ENCODE data around the gene RPS6KL1.

The RPS6KL1 gene

DNA sequence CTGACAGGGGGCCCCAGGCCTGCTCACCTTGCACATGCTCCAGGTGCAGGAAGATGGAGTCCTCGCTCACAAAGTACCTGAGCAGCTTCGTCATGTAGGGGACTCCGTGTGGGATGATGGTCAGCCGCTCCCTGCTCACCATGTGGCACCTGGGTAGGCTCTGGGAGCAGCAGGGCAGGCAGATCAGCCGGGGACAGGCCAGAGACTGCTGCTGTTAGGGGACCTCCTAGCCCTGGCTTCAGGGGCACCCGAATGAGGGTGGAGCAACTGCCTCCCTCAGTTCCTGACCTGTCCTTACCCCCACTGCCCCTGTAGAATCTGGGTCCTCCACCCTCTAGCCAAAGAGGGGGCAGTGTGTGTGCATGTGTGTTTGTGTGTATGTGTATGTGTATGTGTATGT, 11.8 kb downstream of the RPS6KL1 start:
- DNase-seq: no peak

DNA sequence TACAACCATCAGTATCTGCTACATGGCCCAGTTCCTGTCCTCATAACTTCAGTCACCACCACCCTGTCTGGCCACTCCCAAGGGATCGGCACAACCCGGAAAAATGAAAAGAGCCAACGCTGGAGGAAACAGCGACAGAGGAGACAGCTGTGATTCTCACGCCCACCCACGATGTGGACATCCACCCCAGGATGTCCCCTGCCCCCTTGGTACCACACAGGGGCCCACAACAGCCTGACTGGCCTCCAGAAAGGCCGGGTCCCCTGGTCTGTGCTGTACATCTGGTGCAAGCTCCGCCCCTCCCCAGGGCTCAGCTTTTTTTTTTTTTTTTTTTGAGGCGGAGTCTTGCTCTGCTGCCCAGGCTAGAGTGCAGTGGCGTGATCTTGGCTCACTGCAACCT, 12.5 kb downstream of the RPS6KL1 start:
- no peak for DNase-seq

DNA sequence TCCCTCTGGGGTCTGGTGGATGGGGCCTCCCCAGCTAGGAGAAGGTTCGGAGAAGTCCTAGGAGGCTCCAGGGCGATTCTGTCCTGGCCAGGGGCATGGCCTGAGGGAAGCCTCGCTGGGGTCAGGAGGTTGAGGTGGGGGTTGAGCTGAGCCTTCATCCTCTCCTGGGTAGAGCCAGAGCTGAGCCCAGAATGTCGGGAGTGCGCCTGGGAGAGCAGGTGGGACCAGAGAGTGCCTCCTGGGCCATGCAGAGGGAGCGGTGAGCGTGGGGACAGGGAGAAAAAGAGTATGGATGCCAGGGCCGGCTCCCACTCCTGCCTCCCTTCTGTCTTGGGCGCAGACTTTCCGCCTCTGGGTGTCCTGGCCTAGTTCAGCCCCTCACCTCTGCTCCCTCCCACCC, 13.1 kb downstream of the RPS6KL1 start:
- no peak for DNase-seq

DNA sequence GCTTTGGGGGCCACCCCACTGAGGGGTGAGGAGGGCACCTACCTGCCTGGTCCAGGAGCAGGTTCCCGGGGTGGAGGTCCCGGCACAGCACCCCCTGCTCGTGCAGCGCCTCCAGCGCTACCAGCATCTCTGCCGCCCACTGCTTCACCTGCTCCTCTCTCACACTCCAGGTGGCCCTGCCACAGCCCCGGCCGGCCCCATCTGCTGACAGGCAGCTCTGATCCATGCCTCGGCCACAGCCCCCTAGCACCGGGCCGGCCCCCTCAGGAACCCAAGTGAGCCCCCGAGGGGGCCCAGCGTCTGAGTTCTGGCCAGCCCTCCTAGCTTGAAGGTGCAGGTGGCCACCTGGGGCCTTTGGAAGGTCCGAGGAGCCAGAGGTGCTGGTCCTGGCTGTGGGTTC, 13.6 kb downstream of the RPS6KL1 start:
- DNase-seq: no peak

DNA sequence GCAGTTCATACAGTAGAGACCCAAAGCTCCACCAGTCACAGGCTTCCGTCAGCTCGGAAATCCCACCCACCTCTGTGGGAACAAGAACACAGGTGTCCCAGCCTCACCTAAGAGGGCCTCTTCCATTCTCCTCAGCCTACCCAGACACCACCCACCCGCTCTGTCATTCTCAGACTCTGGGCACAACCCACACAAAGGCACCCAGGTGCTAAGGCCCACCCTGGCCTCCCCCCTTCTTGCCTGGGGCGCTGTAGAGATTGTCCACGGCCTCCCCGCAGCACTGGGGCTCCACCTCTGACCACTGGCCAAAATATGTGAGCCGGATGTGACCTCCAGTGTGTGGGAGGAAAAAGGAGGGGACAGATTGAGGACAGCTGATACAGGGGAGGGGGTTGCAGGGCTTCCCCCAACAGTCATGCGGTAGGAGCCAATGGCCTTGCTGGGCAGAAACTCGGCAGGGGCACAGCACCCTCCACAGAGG, 14.2 kb downstream of the RPS6KL1 start:
- DNase-seq: no peak

DNA sequence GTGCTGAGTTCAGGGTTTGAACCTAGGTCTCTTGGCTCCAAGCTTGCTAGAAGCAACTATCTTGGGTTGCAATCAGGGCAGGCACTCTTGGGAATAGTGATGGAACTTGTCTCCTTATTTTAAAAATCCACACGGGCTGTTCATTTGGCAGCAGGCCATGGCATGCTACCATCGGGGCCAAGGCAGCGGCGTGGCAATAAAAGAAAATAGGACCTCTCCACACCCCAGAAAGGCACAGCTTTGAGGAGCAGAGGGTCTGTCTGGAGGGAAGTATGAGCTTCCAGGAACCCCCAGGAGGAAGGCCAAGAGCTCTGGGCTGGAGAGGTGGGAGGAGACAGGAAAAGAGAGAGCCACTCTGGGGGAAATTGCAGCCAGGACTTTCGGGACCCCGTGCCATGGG, 15.3 kb downstream of the RPS6KL1 start:
- no peak for DNase-seq

DNA sequence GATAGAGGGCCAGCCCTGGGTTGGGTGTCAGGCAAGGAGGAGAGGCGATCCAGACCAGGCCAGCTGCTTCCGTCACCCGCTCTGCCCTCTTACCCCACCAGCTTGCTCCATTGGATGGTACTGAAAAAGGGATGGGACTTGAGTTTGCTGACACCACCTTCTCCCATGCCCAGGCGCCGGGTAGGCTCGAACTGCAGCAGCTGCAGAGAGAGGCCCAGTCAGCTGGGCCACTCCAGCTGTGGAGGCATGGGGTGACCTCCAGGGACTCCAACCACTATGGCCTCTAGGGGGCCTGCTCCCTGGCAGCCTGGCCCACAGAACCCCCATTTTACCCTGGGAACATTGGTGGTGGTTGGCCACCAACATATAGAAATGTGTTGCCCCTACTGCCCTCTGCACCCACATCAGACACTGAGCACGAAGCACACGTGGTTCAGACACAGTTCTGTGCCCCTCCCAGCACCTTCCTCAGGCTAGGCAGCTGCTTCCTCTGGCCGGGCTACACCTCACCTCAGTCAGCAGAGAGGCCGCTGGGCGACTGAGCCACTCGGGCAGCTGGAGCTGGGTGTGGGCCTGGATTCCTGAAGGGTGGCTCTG, 16.0 kb downstream of the RPS6KL1 start:
- DNase-seq: no peak

DNA sequence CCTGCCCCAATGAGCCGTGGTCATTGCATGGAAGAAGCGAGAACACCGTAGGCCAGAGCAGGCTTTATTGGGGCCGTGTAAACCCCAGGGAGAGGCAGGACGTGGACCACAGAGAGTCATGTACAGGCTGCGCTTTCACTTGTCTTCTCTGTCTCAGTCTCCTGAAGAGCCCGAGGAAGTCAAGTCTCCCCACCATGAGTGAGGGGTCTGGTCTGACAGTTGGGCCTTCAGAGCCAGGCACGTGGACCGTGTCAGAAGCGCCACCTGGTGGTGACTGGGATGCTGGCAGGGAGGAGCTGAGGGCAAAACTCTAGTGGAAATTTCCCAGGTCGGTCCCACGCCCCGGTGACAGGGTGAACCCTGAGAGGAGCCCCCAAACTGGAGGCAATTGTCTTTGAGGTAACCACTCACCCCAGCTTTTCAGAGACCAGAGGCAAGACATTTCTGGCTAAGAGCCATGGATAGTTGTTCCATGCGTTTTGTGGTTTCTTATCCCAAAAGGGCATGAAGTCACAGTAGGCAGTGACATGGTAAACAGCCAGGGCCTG, 17.4 kb downstream of the RPS6KL1 start:
- DNase-seq: peak; percentile 83

DNA sequence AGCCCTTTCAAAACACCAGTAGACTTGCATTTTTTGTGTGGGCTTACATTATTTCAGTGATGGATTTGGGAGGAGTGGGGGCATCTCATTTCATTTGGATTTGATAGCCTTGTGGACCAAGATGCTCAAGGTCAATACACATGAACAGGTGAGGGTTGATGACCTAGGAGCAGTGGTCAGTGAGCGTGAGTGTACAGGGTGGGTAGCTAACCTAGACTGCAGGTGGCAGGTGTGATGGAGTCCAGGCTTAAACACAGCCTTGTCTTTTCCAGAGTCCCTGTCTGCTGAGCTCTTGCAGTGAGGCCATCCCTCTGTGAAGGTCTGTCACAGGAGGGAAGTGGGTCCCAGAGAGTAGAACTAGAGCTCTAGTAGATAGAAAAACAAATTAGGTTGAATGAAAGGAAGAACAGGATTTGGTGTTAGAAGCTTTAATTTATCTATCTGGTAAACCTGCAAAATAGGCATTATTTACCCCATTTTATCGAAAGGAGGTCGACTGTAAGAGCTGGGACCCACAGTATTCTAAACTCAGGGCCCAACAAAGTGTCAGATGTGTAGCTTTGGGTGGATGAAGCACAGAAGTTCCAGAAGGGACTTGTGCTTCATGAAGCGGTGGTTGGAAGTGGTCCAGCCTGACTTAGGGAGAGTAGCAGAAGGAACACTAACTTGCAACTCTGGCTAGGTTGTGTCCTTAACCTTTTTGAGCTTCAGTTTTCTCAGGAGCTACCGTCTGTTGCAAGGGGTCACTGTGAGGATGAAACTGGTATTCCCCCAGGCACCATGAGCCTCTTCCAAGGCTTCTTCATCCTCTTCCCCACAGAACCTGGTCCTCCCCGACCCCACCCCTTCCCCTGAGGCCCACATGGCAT, 18.2 kb downstream of the RPS6KL1 start:
- no peak for DNase-seq

DNA sequence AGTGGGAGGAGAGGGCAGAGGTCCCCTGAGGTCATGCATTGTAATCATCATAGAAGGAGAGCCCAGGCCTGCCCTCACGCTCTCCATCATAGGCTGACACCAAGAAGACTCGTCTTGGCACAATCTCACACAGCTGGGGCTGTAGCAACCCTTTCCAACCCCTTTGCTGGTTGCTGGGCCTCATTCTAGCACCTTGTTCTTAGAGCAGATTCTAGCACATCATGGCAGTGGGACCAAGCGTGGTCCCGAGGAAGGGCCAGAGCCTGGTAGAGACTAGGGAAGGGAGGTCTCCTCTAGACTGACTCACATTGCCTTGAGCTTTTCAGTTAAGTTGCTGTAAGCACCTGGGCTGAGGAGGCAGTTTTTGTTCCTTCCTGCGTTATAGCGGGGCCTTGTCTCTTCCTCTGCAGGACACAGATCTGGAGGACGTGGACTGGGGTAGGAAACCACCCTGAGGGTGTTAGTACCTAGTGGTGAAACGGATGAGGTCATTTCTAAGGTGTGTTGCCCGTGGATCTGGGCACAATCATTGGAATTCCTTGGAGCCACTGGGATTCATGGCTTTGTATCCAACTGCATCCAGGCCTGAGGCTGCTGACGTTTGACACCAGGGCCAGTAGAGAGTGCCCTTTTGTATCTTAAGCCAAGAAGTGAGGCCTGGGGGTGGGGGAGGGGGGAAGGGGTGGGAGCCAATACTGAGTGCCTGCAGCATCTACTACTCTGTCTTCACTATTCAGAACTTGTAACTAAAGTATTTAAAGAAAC, 19.9 kb downstream of the RPS6KL1 start:
- DNase-seq: no peak

DNA sequence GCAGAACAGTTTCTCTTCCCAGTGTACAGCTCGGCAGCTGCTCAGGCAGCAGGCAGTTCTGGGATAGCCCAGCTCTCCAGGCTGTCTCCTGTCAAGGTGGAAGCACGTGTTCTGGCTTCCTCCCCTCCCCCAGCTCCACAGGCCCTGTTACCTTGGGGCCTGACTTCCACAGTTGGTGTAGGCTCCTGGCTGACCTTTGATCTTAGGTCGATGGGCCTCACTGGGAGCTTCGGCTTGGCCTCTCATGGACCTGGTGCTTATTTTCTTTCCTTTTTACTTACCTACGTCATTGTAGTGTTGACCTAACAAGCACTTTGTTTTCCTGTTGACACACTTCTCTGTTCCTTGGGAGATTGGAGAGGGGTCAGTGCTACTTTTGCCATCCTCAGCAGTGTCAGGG, 24.4 kb downstream of the RPS6KL1 start:
- no peak for DNase-seq

DNA sequence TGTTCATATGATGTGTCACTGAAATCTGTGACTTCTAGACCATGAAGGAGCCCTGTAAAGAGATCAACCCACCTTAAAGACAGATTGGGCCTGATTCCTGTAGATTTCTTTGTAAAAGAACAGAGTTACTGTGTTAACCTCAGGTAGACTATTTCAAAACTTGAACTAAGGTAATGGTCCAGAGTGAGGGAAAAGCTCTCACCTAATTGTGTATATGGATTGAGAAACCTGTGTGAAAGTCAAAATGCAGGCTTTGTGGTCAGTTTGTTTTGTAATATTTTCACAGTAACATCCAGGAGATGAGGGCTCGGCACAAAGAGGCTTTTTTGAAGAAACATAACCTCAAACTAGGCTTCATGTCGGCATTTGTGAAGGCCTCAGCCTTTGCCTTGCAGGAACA, 25.0 kb downstream of the RPS6KL1 start:
- DNase-seq: no peak

DNA sequence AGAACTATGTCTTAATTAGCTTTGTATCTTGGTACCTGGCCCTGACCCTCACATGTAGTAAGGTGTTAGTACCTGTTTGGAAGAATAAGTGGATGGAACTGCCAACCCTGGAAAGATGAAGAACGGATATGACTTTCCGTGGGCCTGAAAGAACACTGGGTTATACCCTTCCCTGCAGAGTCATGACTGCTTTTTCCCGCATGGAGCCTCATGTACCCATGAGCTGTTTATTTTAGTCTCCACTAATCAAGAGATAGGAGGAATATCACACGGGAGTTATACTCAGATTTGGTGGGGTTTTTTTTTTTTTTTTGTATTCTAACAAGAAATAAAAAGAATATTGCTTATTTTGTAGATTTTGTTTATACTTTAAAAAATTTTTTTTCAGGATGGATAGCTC, 25.4 kb downstream of the RPS6KL1 start:
- no peak for DNase-seq

DNA sequence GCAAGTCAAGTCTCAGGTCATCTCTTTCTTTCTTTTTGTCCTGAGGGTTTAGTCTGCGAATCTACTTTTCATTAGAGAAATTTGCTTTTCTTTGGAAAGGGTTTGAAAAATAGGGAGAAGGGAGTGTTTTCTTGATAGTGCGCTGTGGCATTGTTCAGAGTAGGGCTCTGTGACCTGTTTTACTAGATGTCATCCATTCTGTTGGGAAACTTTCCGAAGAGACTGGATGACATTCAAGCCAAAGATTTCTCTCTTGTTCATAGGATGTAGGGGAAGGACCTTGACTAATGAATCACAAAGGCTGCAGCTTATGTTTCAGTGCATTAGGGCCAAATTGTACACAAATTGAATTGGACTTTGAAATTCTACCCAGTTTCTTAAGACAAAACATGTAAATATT, 26.7 kb downstream of the RPS6KL1 start:
- no peak for DNase-seq

DNA sequence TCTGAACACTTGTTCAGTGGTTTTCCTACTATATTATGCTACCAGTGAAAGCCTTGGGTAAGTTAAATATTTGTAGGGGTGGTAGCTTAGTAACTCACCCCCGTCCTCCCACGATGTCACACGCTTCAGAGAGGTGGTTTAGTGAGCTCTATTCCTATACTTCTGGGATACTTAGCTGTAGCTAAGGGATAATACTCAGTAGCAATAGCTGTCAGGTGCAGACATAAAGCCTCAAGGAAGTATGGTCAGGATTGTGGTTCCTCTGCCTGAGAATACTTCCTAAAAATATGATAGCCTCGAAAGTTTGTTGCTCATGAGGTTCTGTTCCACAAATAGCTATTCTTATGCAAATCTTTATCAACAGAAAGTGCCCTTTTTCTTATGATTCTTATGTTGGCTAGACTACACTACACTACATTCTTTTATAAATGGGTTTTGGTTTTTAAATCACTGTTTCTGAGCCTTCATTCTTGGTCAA, 29.4 kb downstream of the RPS6KL1 start:
- DNase-seq: no peak

DNA sequence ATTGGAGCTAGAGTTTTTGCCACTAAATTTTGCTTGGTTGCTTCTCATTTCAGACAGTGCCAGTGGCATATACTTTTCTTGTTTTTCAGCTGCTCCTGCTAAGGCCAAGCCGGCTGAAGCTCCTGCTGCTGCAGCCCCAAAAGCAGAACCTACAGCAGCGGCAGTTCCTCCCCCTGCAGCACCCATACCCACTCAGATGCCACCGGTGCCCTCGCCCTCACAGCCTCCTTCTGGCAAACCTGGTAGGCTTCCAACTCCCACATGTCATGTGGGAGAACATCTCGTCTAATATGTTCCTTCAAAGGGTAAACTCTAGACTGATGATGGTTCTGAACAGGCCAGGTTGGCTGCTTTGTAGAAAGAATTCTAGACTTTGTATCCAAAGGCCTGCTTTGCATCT, 30.3 kb downstream of the RPS6KL1 start:
- no peak for DNase-seq

DNA sequence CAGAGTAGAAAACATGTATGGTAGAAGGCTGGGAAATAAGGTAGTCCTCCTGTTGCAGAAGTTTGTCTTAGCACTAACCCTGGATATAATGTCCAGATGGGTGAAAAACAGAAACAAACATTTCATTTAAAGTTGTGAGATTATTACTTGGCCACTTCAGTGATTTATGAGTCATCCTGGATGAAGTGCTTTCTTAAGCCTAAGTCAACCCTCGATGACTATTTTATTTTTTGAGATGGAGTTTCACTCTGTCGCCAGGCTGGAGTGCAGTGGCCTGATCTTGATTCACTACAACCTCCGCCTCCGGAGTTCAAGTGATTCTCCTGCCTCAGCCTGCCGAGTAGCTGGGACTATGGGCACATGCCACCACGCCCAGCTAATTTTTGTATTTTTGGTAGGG, 31.2 kb downstream of the RPS6KL1 start:
- DNase-seq: no peak

DNA sequence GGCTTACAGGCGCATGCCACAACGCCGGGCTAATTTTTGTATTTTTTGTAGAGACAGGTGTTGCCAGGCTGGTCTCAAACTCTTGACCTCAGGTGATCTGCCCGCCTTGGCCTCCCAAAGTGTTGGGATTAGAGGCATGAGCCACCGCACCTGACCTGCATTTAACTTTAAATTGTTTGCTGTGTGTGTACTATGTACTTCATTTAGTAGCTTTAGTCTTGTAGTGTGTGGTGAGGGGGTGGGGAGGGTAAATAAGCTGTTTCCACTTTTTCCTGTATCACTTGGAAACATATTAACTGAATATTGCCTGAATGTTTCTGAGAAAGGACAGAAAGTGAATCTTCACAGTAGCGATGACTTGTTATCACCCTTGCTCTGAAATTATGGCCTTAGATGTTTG, 32.8 kb downstream of the RPS6KL1 start:
- no peak for DNase-seq

DNA sequence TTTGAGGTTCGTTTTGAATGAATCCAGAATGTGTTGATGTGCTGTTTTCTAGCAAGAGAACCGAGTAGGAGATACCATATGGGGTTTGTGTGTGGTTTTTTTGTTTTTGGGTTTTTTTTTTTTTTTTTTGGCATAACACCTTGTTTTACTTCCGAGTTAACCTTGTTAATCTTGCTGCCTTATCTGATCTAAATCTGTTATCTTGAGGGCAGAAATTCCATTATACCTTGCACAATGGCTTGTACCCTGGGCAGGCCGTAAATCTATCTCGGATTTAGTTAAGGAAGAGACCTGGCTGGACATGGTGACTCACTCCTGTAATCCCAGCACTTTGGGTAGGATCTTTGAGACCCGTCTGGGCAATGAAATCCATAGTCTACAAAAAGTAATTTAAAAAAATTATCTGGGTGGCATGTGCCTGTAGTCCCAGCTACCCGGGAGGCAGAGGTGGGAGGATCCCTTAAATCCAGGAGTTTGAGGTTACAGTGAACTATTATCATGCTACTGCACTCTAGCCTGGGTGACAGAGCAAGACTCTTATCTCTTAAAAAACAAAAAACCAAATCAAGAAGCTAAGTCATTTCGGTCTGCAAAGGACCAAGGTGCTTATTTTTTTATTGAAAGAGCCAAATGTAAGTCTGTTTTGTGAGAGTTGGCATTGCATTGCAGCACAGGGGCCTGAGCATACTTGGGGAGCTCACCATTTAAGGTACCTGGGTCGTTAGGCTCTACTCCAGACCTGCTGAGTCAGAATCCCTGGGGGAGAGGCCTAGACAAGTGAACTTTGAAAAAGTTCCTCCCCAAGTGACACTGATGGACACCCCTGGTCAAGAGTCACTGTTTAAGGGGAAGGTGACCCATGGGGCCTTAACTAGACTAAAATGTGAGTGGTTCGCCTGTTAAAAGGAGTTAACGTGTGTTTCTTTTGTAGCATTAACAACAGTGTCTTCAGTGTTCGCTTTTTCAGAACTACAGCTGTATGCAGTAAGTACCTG, 34.6 kb downstream of the RPS6KL1 start:
- DNase-seq: no peak

DNA sequence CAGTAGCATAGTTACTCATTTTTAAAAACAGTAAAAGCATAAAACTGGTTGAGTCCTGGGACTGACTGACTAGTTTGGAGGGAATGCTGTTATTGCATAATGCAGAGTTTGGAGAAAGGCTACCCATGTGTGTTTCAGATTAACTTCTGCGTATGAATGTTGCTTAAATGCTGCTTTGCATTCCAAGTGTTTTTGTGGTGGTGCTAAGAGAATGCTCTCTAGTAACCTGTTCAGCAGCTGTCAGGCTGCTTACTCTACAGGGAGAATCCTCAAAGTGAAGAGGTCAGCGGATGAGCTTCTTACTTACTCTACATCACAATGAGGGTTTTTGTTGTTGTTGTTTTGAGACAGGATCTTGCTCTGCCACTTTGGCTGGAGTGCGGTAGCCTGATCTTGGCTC, 37.1 kb downstream of the RPS6KL1 start:
- DNase-seq: no peak

DNA sequence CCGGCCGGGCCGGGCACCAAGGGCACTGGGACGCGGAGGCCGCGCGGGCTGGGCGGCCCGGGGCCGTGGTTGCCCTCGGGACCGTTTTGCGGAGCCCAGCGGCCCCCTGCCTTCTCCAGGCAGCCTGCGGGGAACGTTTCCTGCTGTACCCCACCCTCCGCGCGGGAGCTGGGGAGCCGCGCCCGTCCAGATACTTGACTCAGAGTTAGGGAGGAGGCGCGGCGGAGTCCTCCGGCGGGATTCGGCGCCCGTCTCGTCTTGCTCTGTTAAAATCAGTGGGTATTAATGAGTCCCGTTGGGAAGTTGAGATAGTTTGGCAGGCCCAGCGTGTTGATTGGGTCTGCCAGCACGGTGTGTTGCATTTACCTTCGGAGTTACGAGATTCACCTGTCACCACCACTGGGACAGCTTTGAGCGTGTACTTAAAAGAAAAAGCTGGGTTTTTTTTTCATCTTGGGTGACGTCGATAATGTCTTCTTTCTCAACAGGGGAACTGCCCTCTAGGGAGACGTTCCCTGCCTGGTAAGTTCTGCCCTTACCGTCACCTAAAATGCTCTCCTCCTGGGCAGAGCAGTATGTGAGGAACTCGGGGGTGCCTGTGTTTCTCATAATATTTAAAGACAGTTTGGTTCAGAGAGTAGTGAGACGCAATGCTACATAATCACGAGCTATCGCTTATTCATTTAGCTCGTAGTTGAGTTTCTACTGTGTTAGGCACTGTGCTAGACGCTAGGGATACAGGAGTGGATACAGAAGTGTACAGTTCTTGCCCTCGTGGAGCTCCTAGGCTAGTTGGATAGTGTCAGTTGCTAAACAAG, 40.7 kb downstream of the RPS6KL1 start:
- peak; percentile 59 for DNase-seq
